ENCODE measurements around the gene HMG20A. TPM values are rescaled to one million over a fixed set of nuclear protein-coding genes. Genes with fewer than 3 reads are reported as not detected.
A peak's percentile ranks its signal among the peaks of the same experiment; 100 is the strongest.

The HMG20A gene
- polyA plus RNA-seq (2013, experiment 1 of 2), result 46.9 TPM
- polyA plus RNA-seq (2013, experiment 2 of 2), result 49.4 TPM

GRCh38 chr15:77420610-77421369 is at the start of gene HMG20A:
Gene HMG20A, plus strand, starts transcription at chr15:77420888. Its CDS starts 37,520 bp downstream, at chr15:77458408.
- Histone ChIP-seq H3K4me1 (ENCODE audit: control insufficient read depth in 2 of 2, insufficient read depth in 1 of 2, low read depth in 1 of 2, low read length in 2 of 2) (peaks cover 4 to 5% of the 10 kb centered on the region in 2 donors), H3K14ac (ENCODE audit: low read length) (no peak within 1 kb of the TSS), H2BK15ac (ENCODE audit: low read length) (no peak within 1 kb of the TSS), H3K23ac (ENCODE audit: low read depth, low read length, poor library complexity) (peak within 1 kb of the TSS; percentile 94), H2AFZ (ENCODE audit: low read length) (peak within 1 kb of the TSS; percentile 92), H4K91ac (ENCODE audit: low read depth, low read length, poor library complexity) (no peak within 1 kb of the TSS), H3K79me1 (ENCODE audit: low read depth, low read length) (peaks cover 3% of the 10 kb centered on the region), H2BK120ac (ENCODE audit: low read depth, low read length) (no peak within 1 kb of the TSS), H2AK5ac (ENCODE audit: low read depth, low read length) (no peak within 1 kb of the TSS), H3K4ac (ENCODE audit: low read length) (no peak within 1 kb of the TSS), H3K27me3 (ENCODE audit: control insufficient read depth in 3 of 3, insufficient read depth in 3 of 3, low read depth in 1 of 3, low read length in 3 of 3) (no peaks in the 10 kb centered on the region), H3K18ac (ENCODE audit: low read length) (peak within 1 kb of the TSS; percentile 97), H3K4me3 (ENCODE audit: low read length in 2 of 2) (peak within 1 kb of the TSS; percentile 80 to 94), H3K9me3 (replicated peaks in 1 of 2; ENCODE audit: control insufficient read depth in 2 of 2, insufficient read depth in 1 of 2, low read depth in 1 of 2, low read length in 2 of 2) (no peaks in the 10 kb centered on the region), H3K27ac (replicated peaks; ENCODE audit: low read length) (peak within 1 kb of the TSS; percentile 90), H3K36me3 (replicated peaks in 1 of 2; ENCODE audit: control insufficient read depth in 2 of 2, insufficient read depth in 2 of 2, low read length in 2 of 2) (no peaks in the 10 kb centered on the region), H4K8ac (ENCODE audit: low read depth, low read length) (no peak within 1 kb of the TSS), H2BK12ac (ENCODE audit: low read length) (no peak within 1 kb of the TSS), H3K9ac (ENCODE audit: low read depth, low read length, poor library complexity) (peak within 1 kb of the TSS; percentile 95), H3K4me2 (ENCODE audit: insufficient read depth, low read length, poor library complexity, severe bottlenecking) (peak within 1 kb of the TSS; percentile 72), H2BK5ac (ENCODE audit: low read length) (peak within 1 kb of the TSS; percentile 97)
- no CpG with 5 or more reads among the region's 25 CpGs for WGBS, 2 donors (ENCODE audit: extremely low coverage in 2 of 2, insufficient read length in 2 of 2, insufficient replicate concordance in 1 of 2)
- peak; percentile 90 for DNase-seq (ENCODE audit: low spot score)

GRCh38 chr15:77371850-77372563 is 48.7 kb upstream of the HMG20A start:
- no peak overlapping the region for H3K27ac ChIP-seq (replicated peaks; ENCODE audit: low read length)
- WGBS, 2 donors (ENCODE audit: extremely low coverage in 2 of 2, insufficient read length in 2 of 2, insufficient replicate concordance in 1 of 2), result no CpG with 5 or more reads among the region's 5 CpGs

GRCh38 chr15:77373441-77373840 is 47.2 kb upstream of the HMG20A start:
- DNase-seq (ENCODE audit: low spot score), result no peak
- no peak overlapping the region for H3K18ac ChIP-seq (ENCODE audit: low read length)
- no peak overlapping the region for H3K27ac ChIP-seq (replicated peaks; ENCODE audit: low read length)
- H3K79me1 ChIP-seq (ENCODE audit: low read depth, low read length), result no peaks in the 10 kb centered on the region
- H2BK5ac ChIP-seq (ENCODE audit: low read length), result no peak overlapping the region
- H3K4me3 ChIP-seq (ENCODE audit: low read length in 2 of 2), result no peak overlapping the region
- H4K8ac ChIP-seq (ENCODE audit: low read depth, low read length), result no peak overlapping the region
- no peak overlapping the region for H3K14ac ChIP-seq (ENCODE audit: low read length)
- H2BK120ac ChIP-seq (ENCODE audit: low read depth, low read length), result no peak overlapping the region
- no peak overlapping the region for H2BK12ac ChIP-seq (ENCODE audit: low read length)
- H2AK5ac ChIP-seq (ENCODE audit: low read depth, low read length), result no peak overlapping the region
- no peaks in the 10 kb centered on the region for H3K36me3 ChIP-seq (replicated peaks in 1 of 2; ENCODE audit: control insufficient read depth in 2 of 2, insufficient read depth in 2 of 2, low read length in 2 of 2)
- H3K9me3 ChIP-seq (replicated peaks in 1 of 2; ENCODE audit: control insufficient read depth in 2 of 2, insufficient read depth in 1 of 2, low read depth in 1 of 2, low read length in 2 of 2), result peaks cover 0 to 9% of the 10 kb centered on the region in 2 donors
- H3K4me2 ChIP-seq (ENCODE audit: insufficient read depth, low read length, poor library complexity, severe bottlenecking), result no peak overlapping the region
- no peak overlapping the region for H3K23ac ChIP-seq (ENCODE audit: low read depth, low read length, poor library complexity)
- H3K27me3 ChIP-seq (ENCODE audit: control insufficient read depth in 3 of 3, insufficient read depth in 3 of 3, low read depth in 1 of 3, low read length in 3 of 3), result no peaks in the 10 kb centered on the region
- H3K4me1 ChIP-seq (ENCODE audit: control insufficient read depth in 2 of 2, insufficient read depth in 1 of 2, low read depth in 1 of 2, low read length in 2 of 2), result no peaks in the 10 kb centered on the region
- no CpG with 5 or more reads among the region's 4 CpGs for WGBS, 2 donors (ENCODE audit: extremely low coverage in 2 of 2, insufficient read length in 2 of 2, insufficient replicate concordance in 1 of 2)
- H4K91ac ChIP-seq (ENCODE audit: low read depth, low read length, poor library complexity), result no peak overlapping the region
- H3K4ac ChIP-seq (ENCODE audit: low read length), result no peak overlapping the region
- H3K9ac ChIP-seq (ENCODE audit: low read depth, low read length, poor library complexity), result no peak overlapping the region
- H2AFZ ChIP-seq (ENCODE audit: low read length), result no peak overlapping the region
- H2BK15ac ChIP-seq (ENCODE audit: low read length), result no peak overlapping the region

More at GRCh38 chr15:77371850-77372563, 48.7 kb upstream of the HMG20A start:
- Histone ChIP-seq H2AK5ac (ENCODE audit: low read depth, low read length) (no peak overlapping the region), H3K9ac (ENCODE audit: low read depth, low read length, poor library complexity) (no peak overlapping the region), H3K4ac (ENCODE audit: low read length) (no peak overlapping the region), H3K79me1 (ENCODE audit: low read depth, low read length) (no peaks in the 10 kb centered on the region), H2BK5ac (ENCODE audit: low read length) (no peak overlapping the region), H2BK12ac (ENCODE audit: low read length) (no peak overlapping the region), H3K4me1 (ENCODE audit: control insufficient read depth in 2 of 2, insufficient read depth in 1 of 2, low read depth in 1 of 2, low read length in 2 of 2) (no peaks in the 10 kb centered on the region), H2BK15ac (ENCODE audit: low read length) (no peak overlapping the region), H3K18ac (ENCODE audit: low read length) (no peak overlapping the region), H4K8ac (ENCODE audit: low read depth, low read length) (no peak overlapping the region), H3K4me2 (ENCODE audit: insufficient read depth, low read length, poor library complexity, severe bottlenecking) (no peak overlapping the region), H4K91ac (ENCODE audit: low read depth, low read length, poor library complexity) (no peak overlapping the region), H2BK120ac (ENCODE audit: low read depth, low read length) (no peak overlapping the region), H2AFZ (ENCODE audit: low read length) (no peak overlapping the region), H3K23ac (ENCODE audit: low read depth, low read length, poor library complexity) (no peak overlapping the region), H3K4me3 (ENCODE audit: low read length in 2 of 2) (no peak overlapping the region), H3K36me3 (replicated peaks in 1 of 2; ENCODE audit: control insufficient read depth in 2 of 2, insufficient read depth in 2 of 2, low read length in 2 of 2) (no peaks in the 10 kb centered on the region), H3K9me3 (replicated peaks in 1 of 2; ENCODE audit: control insufficient read depth in 2 of 2, insufficient read depth in 1 of 2, low read depth in 1 of 2, low read length in 2 of 2) (peaks cover 0 to 9% of the 10 kb centered on the region in 2 donors), H3K27me3 (ENCODE audit: control insufficient read depth in 3 of 3, insufficient read depth in 3 of 3, low read depth in 1 of 3, low read length in 3 of 3) (no peaks in the 10 kb centered on the region), H3K14ac (ENCODE audit: low read length) (no peak overlapping the region)
- no peak for DNase-seq (ENCODE audit: low spot score)

GRCh38 chr15:77375133-77375532 is 45.6 kb upstream of the HMG20A start:
- Histone ChIP-seq H3K9me3 (replicated peaks in 1 of 2; ENCODE audit: control insufficient read depth in 2 of 2, insufficient read depth in 1 of 2, low read depth in 1 of 2, low read length in 2 of 2) (peaks cover 0 to 11% of the 10 kb centered on the region in 2 donors), H4K91ac (ENCODE audit: low read depth, low read length, poor library complexity) (no peak overlapping the region), H3K4me1 (ENCODE audit: control insufficient read depth in 2 of 2, insufficient read depth in 1 of 2, low read depth in 1 of 2, low read length in 2 of 2) (no peaks in the 10 kb centered on the region), H3K79me1 (ENCODE audit: low read depth, low read length) (no peaks in the 10 kb centered on the region), H2AFZ (ENCODE audit: low read length) (no peak overlapping the region), H3K4me2 (ENCODE audit: insufficient read depth, low read length, poor library complexity, severe bottlenecking) (no peak overlapping the region), H4K8ac (ENCODE audit: low read depth, low read length) (no peak overlapping the region), H2BK12ac (ENCODE audit: low read length) (no peak overlapping the region), H3K4ac (ENCODE audit: low read length) (no peak overlapping the region), H3K4me3 (ENCODE audit: low read length in 2 of 2) (no peak overlapping the region), H3K18ac (ENCODE audit: low read length) (no peak overlapping the region), H3K23ac (ENCODE audit: low read depth, low read length, poor library complexity) (no peak overlapping the region), H3K14ac (ENCODE audit: low read length) (no peak overlapping the region), H3K27ac (replicated peaks; ENCODE audit: low read length) (no peak overlapping the region), H3K36me3 (replicated peaks in 1 of 2; ENCODE audit: control insufficient read depth in 2 of 2, insufficient read depth in 2 of 2, low read length in 2 of 2) (no peaks in the 10 kb centered on the region), H2BK15ac (ENCODE audit: low read length) (no peak overlapping the region), H2AK5ac (ENCODE audit: low read depth, low read length) (no peak overlapping the region), H3K27me3 (ENCODE audit: control insufficient read depth in 3 of 3, insufficient read depth in 3 of 3, low read depth in 1 of 3, low read length in 3 of 3) (no peaks in the 10 kb centered on the region), H2BK5ac (ENCODE audit: low read length) (no peak overlapping the region), H2BK120ac (ENCODE audit: low read depth, low read length) (no peak overlapping the region), H3K9ac (ENCODE audit: low read depth, low read length, poor library complexity) (no peak overlapping the region)
- no CpG with 5 or more reads among the region's 1 CpG for WGBS, 2 donors (ENCODE audit: extremely low coverage in 2 of 2, insufficient read length in 2 of 2, insufficient replicate concordance in 1 of 2)
- DNase-seq (ENCODE audit: low spot score), result no peak

All from neuronal stem cell (in vitro differentiated cells).